ENCODE measurements around the gene TGFBR3L. TPM values are rescaled to one million over a fixed set of nuclear protein-coding genes. Genes with fewer than 3 reads are reported as not detected.

The TGFBR3L gene
- total RNA-seq, 3 donors from 2014 or later (not counting 1 experiment from before 2014, with no cell fraction given) = 3.5 to 4.6 (median 4.4) TPM

GRCh38 chr19:7900401-7900870 is 14.2 kb upstream of the TGFBR3L start:
- H3K9me3 Mint-ChIP-seq = no peaks in the 10 kb centered on the region
- WGBS (ENCODE audit: insufficient coverage) = 89% methylated on average over 21 of the region's 21 CpGs
- peaks cover 4% of the 10 kb centered on the region for H3K36me3 ChIP-seq (ENCODE audit: control insufficient read depth, insufficient read depth, low read length)

GRCh38 chr19:7900931-7901330 is 13.7 kb upstream of the TGFBR3L start:
- DNase-seq (no peak), ATAC-seq (no peak)
- Mint-ChIP-seq H3K4me3 (no peak overlapping the region), H3K27me3 (ENCODE audit: low read depth in 2 of 2) (peaks cover 0 to 6% of the 10 kb centered on the region in 2 donors), H3K9me3 (no peaks in the 10 kb centered on the region), H3K27ac (no peak overlapping the region), H3K4me1 (peaks cover 20 to 30% of the 10 kb centered on the region in 2 donors), H3K36me3 (no peaks in the 10 kb centered on the region)
- Histone ChIP-seq H3K27me3 (ENCODE audit: control insufficient read depth, insufficient read depth, low read length) (no peaks in the 10 kb centered on the region), H3K4me3 (ENCODE audit: low read length) (no peak overlapping the region), H3K4me1 (ENCODE audit: control insufficient read depth, insufficient read depth, low read length) (peaks cover 26% of the 10 kb centered on the region), H3K27ac (ENCODE audit: low read length) (no peak overlapping the region), H3K36me3 (ENCODE audit: control insufficient read depth, insufficient read depth, low read length) (peaks cover 5% of the 10 kb centered on the region), H3K9me3 (ENCODE audit: control insufficient read depth, insufficient read depth, low read length) (no peaks in the 10 kb centered on the region)
- no peak for TF ChIP-seq CTCF (IDR thresholded peaks at IDR 0.05)
- intact Hi-C loops (cut with micrococcal nuclease) = no loop called here
- WGBS (ENCODE audit: insufficient coverage) = 93% methylated on average over 3 of the region's 3 CpGs

More at GRCh38 chr19:7900401-7900870, 14.2 kb upstream of the TGFBR3L start:
- TF ChIP-seq CTCF (IDR thresholded peaks at IDR 0.05) = no peak
- peaks cover 21% of the 10 kb centered on the region for H3K4me1 ChIP-seq (ENCODE audit: control insufficient read depth, insufficient read depth, low read length)
- H3K4me3 Mint-ChIP-seq = no peak overlapping the region
- no peak overlapping the region for H3K27ac Mint-ChIP-seq
- H3K4me1 Mint-ChIP-seq = peaks cover 20 to 25% of the 10 kb centered on the region in 2 donors
- H3K4me3 ChIP-seq (ENCODE audit: low read length) = no peak overlapping the region
- no peak overlapping the region for H3K27ac ChIP-seq (ENCODE audit: low read length)
- H3K27me3 ChIP-seq (ENCODE audit: control insufficient read depth, insufficient read depth, low read length) = no peaks in the 10 kb centered on the region
- ATAC-seq = no peak
- no peak for DNase-seq
- H3K9me3 ChIP-seq (ENCODE audit: control insufficient read depth, insufficient read depth, low read length) = no peaks in the 10 kb centered on the region
- intact Hi-C loops (cut with micrococcal nuclease) = no loop called here
- H3K36me3 Mint-ChIP-seq = no peaks in the 10 kb centered on the region
- H3K27me3 Mint-ChIP-seq (ENCODE audit: low read depth in 2 of 2) = peaks cover 0 to 6% of the 10 kb centered on the region in 2 donors

GRCh38 chr19:7901337-7901736 is 13.3 kb upstream of the TGFBR3L start:
- 93% methylated on average over 5 of the region's 7 CpGs for WGBS (ENCODE audit: insufficient coverage)
- ATAC-seq (no peak), DNase-seq (no peak)
- Histone ChIP-seq H3K9me3 (ENCODE audit: control insufficient read depth, insufficient read depth, low read length) (no peaks in the 10 kb centered on the region), H3K36me3 (ENCODE audit: control insufficient read depth, insufficient read depth, low read length) (peaks cover 9% of the 10 kb centered on the region), H3K27me3 (ENCODE audit: control insufficient read depth, insufficient read depth, low read length) (no peaks in the 10 kb centered on the region), H3K4me3 (ENCODE audit: low read length) (no peak overlapping the region), H3K27ac (ENCODE audit: low read length) (no peak overlapping the region), H3K4me1 (ENCODE audit: control insufficient read depth, insufficient read depth, low read length) (peaks cover 28% of the 10 kb centered on the region)
- Mint-ChIP-seq H3K4me1 (peaks cover 20 to 34% of the 10 kb centered on the region in 2 donors), H3K27me3 (ENCODE audit: low read depth in 2 of 2) (peaks cover 0 to 6% of the 10 kb centered on the region in 2 donors), H3K9me3 (no peaks in the 10 kb centered on the region), H3K4me3 (no peak overlapping the region), H3K36me3 (no peaks in the 10 kb centered on the region), H3K27ac (no peak overlapping the region)
- intact Hi-C loops (cut with micrococcal nuclease) = no loop called here
- TF ChIP-seq CTCF (IDR thresholded peaks at IDR 0.05) = no peak

DNA sequence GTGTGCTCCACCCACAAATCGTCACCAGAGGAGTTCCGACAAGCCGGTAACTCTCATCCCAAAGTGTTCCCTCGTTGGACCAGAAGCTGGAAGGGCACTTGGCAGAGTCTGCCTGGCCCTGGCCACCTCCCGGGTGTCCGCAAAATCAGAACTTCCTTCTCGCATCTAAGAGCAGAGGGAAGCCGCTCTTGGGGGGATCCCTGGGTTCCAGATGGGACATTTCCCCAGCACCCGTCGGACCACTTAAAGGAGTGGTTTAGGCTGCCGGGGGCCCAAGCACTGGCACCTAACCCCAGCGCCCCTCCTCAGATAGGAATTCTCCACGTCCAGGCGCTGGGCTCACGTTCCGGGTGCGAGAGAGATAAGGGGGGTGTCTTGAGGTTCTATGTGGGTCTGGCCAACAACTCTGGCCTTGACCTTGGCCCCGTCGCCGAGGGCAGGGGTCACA is 11.8 kb upstream of the TGFBR3L start:
- WGBS (ENCODE audit: insufficient coverage) = 24% methylated on average over 20 of the region's 20 CpGs
- DNase-seq (no peak), ATAC-seq (no peak)
- TF ChIP-seq CTCF (IDR thresholded peaks at IDR 0.05) = no peak
- Histone ChIP-seq H3K4me1 (ENCODE audit: control insufficient read depth, insufficient read depth, low read length) (peaks cover 32% of the 10 kb centered on the region), H3K27me3 (ENCODE audit: control insufficient read depth, insufficient read depth, low read length) (no peaks in the 10 kb centered on the region), H3K36me3 (ENCODE audit: control insufficient read depth, insufficient read depth, low read length) (peaks cover 9% of the 10 kb centered on the region), H3K4me3 (ENCODE audit: low read length) (peak overlapping the region; percentile 62), H3K9me3 (ENCODE audit: control insufficient read depth, insufficient read depth, low read length) (no peaks in the 10 kb centered on the region), H3K27ac (ENCODE audit: low read length) (peak overlapping the region; percentile 53)
- no peaks in the 10 kb centered on the region for H3K9me3 Mint-ChIP-seq
- H3K27ac Mint-ChIP-seq = peak overlapping the region; percentile 95 to 99
- peaks cover 20 to 46% of the 10 kb centered on the region in 2 donors for H3K4me1 Mint-ChIP-seq
- no peaks in the 10 kb centered on the region for H3K36me3 Mint-ChIP-seq
- intact Hi-C loops (cut with micrococcal nuclease) = loop anchor here (1.0 to 2.0 kb wide), 2 partner anchors 34 to 40 kb away; partner anchors contain the start of gene TIMM44
- peak overlapping the region; percentile 93 for H3K4me3 Mint-ChIP-seq
- peaks cover 0 to 3% of the 10 kb centered on the region in 2 donors for H3K27me3 Mint-ChIP-seq (ENCODE audit: low read depth in 2 of 2)
